HG03457 (cell line): ENCODE results near the gene NDUFB4.

ENCODE experiments used
- ATAC-seq: cut with Tn5 transposase; IDR thresholded peaks from one replicate; pipeline ENCODE4 v1.9.1; 2021; ENCODE audit warnings: moderate number of reproducible peaks; ENCODE audit not compliant: unreplicated experiment

The NDUFB4 gene

GRCh38 chr3:120596116-120596852, at the start of gene NDUFB4:
Gene NDUFB4 (plus strand): TSS chr3:120596336. CDS start chr3:120596360, 24 bp downstream.
- ATAC-seq = peak; percentile 96

GRCh38 chr3:120550546-120550945, 45.6 kb upstream of the NDUFB4 start:
- no peak for ATAC-seq

GRCh38 chr3:120552184-120553172, 43.7 kb upstream of the NDUFB4 start:
- no peak for ATAC-seq

DNA sequence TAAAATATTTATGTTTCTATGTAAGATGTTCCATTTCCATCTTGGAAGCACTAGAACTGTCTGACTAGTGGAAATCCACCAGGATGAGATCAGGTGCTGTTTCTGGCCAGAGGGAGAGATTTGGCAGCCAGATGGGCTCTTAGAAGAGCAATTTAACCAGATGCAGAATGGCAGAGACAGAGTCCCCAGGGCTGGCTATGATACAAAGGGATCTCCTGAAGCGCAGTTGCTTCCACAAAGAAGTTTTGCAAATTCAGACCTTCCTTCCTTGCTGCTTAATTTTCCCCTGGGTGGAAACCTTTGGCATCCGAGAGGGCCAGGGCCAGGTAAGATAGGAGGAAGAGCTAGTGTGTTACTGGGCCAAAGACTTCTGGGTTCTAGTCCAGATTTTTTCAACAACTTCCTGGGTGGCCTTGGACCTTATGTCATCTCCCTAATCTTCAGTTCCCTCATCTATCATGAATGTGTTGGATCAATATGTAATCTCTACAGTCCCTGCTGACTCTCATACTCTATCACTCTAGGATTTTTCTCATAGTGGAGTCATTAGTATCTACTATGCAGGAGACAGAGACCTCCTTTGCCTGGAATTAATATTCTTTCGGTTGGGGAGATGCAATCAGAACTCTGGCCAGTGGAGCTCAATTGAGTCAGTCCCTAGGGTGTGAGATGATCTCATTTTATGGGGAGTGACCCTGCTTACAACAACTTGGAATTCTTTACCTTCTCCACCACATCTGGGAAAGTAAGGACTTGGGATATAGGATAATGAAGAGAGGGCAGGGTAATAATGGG, 41.1 kb upstream of the NDUFB4 start:
- no peak for ATAC-seq

DNA sequence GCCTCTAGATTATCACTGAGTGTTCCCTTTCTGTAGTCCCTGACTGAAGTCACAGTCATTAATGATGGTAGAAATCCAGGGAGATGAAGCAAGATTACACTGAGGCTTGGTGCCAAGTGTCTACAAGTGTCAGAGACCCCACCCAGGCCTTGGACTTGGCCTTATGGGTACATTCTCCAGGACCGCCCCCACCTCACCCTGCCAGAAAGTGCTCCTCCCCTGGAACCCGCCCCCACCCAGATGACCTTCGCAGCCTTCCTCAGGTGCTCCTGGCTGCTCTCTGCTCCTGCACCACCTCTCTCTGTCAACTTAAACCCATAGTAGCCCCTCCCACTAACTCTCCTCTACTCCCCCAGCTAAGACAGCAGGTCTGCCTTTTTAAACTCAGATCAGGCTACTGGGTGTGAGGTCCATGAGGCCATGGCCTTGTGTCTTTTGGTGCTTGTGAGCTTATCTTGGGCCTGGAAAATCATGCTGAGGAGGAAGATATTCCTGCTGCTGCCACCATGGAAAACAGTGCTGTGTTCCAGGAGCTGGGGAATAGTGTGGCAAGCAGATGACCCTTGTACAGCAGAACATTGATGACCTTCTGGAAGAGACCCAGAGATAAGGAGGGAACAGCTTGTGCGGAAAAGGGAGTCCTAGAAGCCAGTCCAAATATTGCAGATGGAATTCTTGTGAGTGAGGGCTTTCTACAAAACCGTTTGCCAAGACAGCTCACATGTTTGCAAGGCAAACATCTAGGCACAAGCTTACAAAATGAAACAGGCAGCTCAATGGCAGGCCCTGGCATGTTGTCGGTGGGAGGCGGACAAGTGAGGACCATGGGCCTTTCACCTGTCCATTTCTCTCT, 40.3 kb upstream of the NDUFB4 start:
- ATAC-seq = no peak

GRCh38 chr3:120557115-120557514, 39.0 kb upstream of the NDUFB4 start:
- ATAC-seq = no peak

- ATAC-seq = peak; percentile 92
Observed at GRCh38 chr3:120558771-120559241, 37.3 kb upstream of the NDUFB4 start.

DNA sequence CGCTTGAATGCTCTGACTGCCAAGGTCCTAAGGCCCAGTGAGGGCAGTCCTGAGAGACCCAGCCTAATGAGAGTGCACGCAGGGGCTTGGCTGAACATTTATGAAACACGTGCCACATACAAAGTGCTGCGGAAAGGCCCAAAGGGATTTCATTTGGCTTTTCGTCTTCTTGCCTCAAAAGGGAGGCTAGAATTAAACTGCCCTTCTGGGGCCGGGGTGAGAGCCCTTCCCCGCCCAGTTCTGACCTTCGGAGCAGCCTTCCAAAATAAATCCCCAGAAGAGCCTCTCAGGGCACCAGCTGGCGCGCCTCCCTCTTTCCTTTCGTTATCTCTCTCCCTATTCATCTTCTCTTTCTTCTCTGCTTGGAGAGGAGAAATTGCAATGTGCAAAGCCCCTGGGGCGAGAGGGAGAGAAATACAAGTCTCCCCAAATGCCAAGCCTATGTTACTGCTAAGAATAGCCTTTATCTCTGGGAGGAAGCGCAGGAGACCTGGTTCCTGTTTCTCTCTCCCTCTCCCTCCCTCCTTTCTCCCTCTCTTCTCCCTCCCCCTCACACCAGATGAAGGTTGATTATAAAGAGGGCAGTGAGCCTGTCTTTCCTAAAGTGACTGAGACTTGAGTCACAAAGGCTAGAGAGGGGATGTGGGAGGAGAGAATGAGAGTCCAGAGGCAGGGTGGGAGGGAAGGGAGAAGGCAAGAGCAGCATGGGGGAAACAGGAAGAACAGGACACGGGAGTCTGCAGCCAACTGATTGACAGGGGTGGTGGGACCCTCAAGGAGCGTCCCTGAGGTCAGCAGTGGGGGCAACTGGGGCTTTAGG, 36.7 kb upstream of the NDUFB4 start:
- peak; percentile 14 for ATAC-seq

- ATAC-seq = no peak
Observed at GRCh38 chr3:120560304-120561250, 35.6 kb upstream of the NDUFB4 start.

DNA sequence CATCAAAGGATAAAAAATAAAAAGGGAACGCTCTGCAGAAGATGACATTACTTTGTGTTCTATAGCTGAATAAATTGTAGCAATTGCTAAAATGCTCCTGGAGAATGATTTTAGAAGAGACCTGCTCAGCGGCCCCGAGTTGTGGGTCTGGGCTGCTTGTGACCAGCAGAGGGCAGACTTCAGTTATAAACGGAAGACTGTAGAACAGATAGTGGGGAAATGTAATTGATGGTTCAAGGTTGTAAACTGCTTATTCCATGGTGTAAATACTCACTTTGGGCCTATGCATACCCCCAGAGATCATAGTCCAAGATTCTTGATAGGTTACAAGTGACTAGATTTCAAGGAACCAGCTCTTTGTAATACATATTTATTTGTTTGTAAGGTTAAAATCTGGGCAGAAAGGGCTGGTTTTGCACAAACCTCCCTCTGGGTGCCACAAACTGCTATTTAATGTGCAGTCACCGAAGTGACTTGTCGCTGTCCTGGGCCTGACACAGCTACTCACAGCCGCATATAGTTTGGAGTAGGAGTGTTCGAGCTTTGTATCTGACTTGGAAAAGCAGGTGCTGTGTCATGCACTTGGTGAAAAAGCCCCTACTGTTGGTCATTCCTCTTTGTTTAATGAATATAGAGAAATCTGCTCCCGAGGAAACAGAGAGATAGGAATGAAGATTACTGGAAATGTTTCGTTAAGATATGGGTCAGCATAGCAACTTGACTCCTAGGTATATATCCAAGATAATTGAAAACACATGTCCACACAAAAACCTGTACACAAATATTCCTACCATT, 34.7 kb upstream of the NDUFB4 start:
- ATAC-seq = no peak

DNA sequence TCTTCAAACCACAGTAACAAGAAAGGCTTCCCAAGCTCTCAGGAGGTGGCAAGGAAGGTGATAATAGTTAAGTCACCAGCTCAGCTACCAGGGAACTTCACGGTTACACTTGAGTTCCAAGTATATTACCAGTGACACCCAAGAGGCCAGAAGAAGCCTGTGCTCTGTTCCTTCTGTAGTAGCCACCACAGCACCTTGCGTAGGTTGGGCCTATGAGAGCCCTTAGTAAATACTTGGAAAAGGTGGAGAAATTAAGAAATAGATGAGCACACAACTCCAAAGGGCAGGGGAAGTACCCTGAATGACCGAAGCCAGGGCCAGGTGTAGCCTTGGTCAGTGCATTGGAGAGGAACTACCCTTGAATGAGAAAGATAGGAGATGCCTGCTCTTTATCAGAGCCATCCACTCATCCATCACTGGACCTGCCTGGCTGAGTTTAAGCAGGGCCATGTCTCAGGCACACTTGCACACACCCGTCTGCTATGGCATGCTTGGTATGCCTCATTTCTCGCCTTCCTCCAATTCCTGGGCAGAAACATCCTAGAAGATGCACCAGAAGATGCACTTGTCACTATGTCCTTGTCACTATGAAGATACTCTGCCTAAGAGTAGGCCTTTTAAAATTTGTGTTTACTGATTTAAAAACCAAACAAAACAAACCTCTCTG, 32.6 kb upstream of the NDUFB4 start:
- ATAC-seq = no peak

DNA sequence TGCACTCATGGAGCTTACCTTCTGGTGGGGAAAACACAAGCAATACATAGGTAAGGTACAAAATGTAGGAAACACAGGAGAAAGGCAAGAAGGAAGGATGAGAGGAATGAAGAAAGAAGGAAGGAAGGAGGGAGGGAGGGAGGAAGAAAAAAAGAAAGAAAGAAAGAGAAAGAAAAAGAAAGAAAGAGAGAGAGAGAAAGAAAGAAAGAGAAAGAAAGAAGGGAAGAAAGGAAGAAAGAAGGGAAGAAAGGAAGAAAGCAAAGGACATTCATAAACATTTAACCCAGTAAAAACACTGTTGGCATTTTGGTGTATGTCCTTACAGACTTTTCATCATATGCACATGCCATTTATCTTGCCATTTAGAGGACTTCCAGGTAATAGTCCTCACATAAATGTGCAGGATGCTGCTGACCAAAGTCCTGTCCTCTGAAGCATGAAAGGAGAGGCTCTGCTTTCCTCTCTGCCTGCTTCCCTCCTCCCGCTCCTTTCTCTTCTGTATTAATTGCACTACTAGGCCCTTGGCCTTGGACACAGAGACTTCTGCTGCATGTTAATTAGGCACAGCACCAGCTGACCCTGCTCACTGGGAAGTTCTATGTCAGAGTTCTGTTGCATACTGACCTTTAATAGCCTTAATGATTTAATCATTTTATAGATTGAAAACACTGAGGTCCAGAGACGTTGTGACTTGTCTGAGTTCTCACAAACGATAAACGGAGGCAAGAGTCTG, 29.7 kb upstream of the NDUFB4 start:
- ATAC-seq = no peak

GRCh38 chr3:120567370-120568201, 28.6 kb upstream of the NDUFB4 start:
- no peak for ATAC-seq

- no peak for ATAC-seq
Observed at GRCh38 chr3:120568202-120568531, 28.0 kb upstream of the NDUFB4 start.

DNA sequence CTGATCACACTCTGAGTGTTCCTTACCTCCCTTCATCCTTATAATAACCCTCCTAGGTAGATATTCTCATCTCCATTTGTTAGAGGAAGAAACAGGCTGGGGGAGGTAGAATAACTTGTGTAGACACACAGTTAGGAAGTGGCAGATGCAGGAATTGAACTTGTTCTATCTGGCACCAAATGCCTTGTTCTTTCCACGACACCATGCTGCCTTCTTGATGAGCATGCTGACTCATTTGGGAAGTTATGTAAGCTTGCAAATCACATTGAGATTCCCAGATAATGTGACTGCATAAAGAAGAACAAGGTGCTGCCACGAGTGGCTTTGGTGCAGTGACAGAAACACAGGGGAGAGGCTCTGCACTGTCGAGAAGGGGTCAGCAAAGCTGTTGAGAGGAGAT, 27.5 kb upstream of the NDUFB4 start:
- no peak for ATAC-seq
